SHP77 treated with DMSO at 0.1 percent for 48 hours (cell line): ENCODE data around the gene SEPTIN3.
"Not testable (repeated sequence)": the region's sequence is repeated elsewhere in the genome, so short reads cannot be mapped to it uniquely, and the experiment has no call there.

Experiments used
- DNase-seq: peaks from one replicate; lab custom pipeline; 2025; lab: John Stamatoyannopoulos, UW

Gene SEPTIN3

DNA sequence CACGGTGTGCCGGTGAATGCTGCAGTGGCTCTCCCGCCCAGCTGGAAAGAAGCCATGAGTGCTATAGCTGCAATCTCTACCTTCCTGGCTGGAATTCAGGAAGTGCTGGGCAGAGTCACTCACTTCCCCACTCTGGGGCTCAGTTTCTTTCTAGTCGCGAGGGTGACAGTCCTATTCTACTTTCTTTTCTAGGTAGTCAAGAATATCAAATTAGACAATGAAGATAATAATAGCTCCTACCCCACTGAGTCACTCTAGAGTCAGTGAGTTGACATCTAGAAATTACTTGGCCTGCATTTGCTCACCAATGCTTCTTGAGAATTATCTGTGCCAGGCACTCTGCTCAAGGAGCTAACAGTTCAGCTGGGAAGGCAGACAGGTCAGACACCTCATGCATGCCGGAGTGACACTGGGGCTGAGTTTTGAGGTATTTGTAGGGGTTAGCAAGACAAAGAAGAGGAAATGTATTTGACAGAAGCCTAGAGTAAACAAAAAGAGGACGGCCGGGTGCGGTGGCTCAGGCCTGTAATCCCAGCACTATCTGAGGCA lies 25.5 kb upstream of the SEPTIN3 start:
- no peak for DNase-seq

DNA sequence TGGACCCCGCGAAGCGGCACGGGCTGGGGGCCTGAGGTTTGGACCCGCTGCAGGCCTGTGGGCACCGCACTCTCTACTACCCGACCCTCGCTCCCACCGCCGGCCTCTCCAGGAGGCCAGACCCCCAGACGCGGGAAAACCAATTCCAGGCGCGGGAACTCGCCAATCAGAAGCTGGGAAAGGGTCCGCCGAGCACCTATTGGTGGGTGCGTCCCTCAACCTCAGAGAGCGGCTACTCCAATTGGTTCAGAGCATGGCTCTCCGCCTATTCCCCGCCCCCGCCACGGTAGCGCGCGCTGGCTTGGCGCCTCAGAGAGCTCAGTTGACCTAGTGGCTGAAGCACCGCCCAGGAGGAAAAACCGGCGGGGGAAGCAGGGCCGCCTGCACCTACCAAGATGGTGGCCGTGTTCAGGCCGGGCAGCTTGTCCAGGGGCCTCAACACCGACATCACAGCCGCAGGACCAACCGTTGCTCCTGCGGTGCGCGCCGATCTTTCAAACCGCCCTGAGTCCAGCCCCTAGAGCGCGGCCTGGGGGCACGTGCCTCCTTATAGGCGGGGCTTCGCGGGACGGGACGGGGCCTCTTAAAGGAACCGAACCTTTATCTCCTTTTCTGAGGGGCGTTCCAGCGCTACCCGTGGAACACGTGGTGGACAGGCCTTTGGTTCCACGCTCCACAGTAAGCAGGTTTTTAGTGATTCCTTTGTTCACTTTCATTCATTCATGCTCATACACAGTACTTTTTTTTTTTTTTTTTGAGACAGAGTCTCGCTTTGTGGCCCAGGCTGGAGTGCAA lies 22.4 kb upstream of the SEPTIN3 start, which contains the start of gene CENPM:
Gene CENPM (minus strand): TSS at position 524 of the 795 bp plus-strand sequence. CDS start 76 bp downstream, at position 448.
- DNase-seq: peak; percentile 95

DNA sequence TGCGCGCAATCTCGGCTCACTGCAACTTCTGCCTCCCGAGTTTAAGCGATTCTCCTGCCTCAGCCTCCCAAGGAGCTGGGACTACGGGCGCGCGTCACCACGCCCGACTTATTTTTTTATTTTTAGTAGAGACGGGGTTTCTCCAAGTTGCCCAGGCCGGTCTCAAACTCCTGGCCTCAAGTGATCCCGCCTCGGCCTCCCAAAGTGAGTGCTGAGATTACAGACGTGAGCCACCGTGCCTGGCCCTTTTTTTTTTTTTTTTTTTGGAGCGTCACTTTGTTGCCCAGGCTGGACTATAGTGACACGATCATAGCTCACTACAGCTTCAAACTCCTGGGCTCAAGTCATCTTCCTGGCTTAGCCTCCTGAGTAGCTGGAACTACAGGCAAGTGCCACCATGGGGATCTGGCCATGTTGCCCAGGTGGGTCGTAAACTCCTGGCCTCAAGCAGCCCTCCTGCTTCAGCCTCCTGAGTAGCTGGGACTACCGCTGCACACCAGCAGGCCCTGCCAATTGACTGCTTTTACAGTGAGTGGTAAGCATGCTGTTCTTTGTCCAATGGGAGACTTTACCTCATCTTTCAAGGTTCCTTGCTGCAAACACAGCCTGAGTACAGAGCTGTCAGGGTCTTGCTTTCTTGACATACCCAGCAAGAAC lies 21.7 kb upstream of the SEPTIN3 start:
- DNase-seq: no peak

DNA sequence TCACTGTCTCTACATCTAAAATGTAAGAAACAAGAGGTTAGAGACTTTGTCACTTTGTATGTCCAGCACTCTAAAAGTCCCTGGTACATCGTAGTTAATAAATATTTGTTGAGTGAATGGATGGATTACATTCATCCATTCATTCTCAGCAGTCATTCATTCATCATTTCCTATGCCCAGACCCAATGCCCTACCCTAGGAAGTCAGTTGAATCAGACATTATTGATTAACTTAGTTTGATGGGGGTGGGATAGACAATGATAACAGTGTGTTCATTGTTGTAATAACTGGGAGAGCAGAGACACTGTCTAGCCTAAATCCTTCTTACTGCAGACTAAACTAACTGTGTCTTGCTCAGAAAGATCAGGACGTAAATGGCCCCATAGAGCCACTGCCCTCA lies 21.1 kb upstream of the SEPTIN3 start:
- DNase-seq: no peak

DNA sequence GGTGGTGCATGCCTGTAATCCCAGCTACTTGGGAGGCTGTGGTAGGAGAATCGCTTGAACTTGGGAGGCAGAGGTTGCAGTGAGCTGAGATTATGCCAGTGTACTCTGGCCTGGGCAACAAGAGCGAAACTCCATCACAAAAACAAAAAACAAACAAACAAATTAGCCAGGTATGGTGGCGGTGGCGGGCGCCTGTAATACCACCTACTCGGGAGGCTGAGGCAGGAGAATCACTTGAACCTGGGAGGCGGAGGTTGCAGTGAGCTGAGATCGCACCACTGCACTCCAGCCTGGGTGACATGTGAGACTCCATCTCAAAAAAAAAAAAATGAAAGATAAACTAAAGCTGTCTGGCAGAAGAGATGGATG lies 20.3 kb upstream of the SEPTIN3 start:
- not testable (repeated sequence) for DNase-seq

DNA sequence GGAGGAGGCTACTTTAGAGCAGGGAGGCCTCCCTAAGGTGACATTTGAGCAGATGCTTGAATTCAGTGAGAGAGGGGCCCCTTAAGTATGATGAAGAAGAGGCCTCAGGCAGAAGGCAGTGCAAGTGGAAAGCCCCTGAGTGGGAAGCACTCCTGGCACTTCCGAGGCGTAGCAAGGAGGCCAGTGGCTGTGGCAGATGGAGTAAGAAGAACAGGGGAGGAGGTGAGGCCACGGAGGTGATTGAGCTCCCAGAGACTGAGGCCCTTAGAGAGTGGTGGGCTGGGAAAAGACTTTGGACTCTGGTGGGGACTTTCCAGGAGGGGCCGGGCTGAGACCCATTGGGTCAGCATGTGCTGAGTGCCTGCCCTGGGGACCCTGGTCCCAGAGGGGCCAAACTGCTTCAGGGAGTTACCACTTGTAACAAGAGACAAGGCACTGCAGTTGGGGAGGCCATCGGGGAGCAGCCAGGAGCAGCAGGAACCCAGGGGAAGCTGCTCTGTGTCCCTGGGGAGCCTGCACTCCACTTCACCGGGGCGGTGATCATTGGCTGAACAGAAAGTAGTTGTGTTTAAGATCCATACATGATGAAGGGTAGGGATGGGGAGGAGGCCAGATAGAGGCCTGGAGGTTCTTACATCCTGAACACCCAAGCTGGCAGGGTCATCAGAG lies 19.8 kb upstream of the SEPTIN3 start:
- no peak for DNase-seq

DNA sequence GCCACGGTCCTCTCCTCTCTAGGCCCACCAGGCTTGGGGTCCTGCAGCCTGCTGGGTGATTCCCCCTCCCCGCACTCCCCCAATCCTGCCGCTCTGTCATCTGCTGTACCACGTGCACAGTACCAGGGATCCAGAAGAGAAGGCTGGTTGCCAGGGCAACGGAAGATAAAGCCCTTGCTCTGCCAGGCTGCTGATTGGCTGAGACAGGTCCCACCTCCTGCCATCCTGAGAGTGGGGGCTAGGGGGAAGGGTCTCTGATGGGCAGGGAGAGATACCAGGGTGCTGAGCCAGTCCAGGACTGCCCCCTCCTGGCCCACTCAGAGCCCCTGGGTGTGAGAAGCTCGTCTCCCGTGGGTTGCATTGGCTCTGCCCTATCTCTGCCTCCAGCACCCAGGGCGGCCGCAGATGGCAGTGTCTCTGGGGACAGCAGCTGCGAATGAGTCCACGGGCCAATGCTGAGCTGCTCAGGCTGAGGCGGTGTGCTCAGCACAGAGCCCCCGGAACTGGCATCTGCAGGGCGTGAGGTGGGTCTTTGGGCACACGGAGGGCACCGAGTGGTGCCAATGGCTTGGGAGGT lies 17.3 kb upstream of the SEPTIN3 start, which contains the start of gene SMIM45:
Gene SMIM45 (plus strand): TSS at position 253 of the 577 bp plus-strand sequence.
- DNase-seq: no peak

DNA sequence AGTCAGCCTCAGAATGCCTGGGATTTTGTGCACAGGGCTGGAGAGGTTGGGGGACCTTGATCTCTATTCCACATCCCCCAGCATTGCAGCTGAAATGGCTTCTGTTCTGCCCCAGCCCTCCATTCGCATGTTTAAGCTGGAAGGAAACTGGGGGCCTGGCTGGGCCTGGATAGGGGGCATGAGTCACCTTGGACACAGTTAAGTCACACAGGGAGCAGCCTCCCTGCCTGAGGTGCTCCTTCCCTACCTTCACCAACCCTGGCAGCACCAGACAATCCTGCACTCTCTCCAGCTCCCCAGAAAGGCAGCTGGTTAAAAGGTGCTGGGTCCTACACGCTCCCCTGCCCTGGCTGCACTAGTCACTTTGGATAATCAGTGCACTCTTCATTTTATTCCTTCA lies 16.5 kb upstream of the SEPTIN3 start:
- no peak for DNase-seq

DNA sequence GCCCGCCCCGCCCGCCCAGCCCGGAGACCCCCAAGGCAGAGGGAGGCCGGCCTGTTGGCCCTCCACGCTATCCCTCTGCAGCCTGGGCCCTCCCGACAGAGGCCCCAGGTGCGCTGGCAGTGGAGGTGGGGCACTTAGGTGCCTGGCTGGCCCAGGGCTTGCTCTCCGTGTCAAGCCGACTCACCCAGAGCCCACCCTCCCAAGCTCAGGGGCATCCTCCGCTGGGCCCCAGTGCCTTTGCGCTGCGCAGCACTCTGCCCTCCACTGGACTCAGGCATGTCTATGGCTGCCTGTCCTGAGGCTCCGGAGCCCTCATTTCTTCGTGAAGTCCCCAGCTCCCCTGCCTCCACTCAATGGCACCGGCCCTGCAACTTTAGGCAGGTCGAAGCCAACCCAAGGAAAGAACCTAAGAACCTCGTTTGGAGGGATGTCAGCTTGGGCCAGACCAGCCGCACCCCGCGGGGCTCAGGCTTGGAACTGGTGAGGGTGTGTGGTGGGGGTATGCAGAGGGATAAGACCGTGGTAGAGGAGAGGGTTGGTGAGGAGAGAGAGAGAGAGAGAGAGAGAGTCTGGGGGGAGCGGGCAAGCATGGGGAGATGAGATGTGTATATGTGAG lies 11.2 kb upstream of the SEPTIN3 start:
- DNase-seq: no peak

DNA sequence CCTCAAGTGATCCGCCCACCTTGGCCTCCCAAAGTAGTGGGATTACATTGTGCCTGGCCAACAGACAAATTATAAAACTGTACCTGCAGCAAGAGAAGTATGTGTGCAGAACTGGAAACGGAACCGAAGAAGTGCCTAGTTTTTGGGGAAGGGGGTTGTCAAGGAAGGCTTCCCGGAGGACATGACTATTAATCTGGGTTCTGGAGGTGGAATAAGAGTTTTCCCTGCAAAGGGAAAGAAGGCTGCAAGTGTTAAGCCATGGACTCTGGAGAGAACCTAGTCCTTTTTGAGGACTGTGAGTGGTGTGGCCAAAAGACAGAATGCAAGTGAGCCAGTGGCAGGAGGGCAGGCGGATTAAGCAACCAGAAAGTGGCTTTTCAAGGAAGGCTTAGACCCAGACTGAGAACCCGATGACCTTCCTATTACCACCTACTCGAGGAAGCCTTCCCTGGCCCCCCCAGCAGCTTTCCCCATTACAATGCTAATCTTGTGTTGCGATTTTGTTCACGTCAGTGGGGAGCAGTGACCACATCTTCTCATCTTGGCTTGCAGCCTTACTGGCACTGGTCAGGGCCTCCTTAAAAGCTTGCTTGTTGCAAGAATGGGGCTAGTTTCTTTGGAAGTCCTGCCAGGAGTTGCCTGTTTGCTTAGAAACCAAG lies 5.7 kb upstream of the SEPTIN3 start:
- no peak for DNase-seq

DNA sequence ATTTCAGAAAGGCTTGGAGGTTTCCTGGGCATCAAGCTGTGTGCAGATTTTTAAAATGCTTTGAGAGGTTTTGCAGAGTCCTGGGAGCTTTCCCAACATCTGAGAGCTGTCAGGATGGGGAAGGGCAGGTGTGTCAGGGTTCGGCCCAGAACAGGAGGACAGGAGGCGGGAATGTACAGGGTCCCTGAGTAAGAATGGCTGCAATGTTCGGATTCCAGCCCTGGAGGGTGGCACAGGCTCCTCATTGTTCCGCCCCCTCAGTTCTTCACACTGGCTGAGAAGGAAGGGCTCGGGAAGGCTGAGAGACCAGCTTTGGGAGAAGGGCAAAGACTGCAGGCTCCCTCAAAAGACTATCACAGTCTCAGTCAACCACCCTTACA lies 5.1 kb upstream of the SEPTIN3 start:
- no peak for DNase-seq

DNA sequence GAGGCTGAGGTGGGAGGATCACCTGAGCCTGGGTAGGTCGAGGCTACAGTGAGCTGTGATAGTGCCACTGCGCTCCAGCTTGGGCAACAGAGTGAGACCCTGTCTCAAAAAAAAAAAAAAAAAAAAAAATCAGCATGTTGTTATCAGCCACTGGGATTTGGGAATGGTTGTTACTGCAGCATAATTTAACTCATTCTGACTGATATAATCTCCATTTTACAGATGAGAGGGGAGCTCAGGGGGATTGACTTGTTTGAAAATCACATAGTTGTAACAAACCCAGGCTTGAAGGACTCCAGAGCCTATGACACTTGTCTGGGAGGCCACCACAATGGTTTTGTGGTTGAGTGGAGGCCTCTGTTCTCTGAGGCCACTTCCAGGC lies 3.0 kb upstream of the SEPTIN3 start:
- no peak for DNase-seq

DNA sequence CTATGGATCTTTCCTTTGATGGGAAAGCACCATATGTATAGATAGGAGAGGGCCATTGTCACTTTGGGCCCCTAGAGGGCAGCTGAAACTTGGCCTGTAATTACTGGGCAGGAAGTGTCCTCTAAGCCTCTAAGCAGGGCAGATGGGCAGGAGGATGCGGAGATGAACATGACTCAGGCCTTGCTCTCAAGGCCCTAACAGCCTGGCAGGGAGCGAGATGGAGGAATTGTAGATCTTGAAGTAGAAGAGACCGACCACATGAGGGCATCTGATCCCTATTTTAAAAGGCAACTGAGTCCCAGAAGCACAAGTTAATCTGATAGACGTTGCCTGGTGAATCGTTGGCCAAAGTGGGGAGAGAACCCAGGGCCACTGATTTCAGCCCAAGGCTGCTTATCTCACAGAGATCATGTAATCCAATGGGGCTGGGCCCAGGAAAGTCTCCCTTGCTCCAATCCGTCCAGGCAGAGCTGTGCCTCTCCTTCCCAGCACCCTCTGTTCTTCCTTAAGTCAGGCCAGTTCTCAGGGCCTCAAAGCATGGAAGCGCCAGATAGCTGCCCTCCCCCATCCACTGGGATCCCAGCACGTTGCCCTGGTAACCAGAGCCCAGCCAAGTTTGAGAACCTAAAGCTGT lies 2.5 kb upstream of the SEPTIN3 start:
- DNase-seq: peak; percentile 74

DNA sequence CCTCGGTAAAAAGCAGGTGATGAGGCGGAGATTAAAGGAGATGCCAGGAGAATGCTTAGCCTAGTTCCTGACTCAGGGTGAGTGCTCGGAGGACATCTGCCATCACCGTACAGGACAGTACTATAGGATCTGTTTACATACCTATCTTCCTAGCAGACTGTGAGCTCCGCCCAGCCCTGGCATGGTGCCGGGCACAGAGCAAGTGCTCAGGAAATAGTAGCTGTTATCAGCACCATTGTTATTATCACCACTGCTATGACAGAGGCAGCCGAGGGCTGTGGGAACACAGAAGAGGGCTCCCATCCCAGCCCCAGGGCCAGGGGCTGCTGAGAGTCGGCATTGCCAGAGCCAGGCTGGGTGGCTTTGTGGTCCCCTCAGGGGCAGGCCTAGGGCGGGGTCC lies 642 bp upstream of the SEPTIN3 start:
- peak; percentile 71 for DNase-seq

DNA sequence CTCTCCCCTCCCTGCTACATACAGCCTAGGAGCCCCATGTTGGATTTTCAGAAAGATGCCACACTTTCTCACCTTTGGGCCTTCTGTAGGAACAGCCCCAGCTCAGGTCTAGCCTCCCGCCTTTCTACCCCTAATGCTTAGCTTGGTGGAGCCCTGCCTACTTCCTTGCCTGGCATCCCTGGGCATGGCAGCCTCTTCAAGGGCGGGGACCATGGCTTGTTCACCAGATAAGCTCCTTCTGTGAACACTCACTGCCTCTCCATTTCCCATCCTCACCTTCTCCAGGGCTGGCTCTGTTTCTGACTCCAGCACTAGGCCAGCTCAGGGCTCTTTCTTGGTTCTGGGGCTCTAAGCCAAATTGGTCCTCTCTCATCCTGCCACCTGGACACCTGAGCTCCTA lies 1.4 kb downstream of the SEPTIN3 start:
- no peak for DNase-seq

DNA sequence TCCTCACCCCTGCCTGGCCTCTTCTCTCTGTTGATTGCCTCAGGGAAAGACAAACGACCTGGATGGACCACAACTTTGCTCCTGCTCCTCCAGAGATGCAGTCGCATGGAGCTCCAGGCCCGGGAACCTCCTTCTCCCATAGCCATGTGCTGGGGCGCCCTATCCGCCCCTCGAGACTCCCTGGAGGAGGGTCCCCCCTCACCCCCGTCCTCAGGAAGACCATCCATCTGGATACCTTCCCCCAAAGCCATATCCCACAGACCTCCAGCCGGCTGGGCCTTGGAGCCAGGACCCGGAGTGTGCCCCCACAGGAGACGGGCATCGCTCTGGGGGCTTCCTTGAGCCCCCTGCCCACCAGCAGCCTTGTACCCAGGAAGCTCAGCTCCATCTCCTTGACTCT lies 2.2 kb downstream of the SEPTIN3 start:
- no peak for DNase-seq

DNA sequence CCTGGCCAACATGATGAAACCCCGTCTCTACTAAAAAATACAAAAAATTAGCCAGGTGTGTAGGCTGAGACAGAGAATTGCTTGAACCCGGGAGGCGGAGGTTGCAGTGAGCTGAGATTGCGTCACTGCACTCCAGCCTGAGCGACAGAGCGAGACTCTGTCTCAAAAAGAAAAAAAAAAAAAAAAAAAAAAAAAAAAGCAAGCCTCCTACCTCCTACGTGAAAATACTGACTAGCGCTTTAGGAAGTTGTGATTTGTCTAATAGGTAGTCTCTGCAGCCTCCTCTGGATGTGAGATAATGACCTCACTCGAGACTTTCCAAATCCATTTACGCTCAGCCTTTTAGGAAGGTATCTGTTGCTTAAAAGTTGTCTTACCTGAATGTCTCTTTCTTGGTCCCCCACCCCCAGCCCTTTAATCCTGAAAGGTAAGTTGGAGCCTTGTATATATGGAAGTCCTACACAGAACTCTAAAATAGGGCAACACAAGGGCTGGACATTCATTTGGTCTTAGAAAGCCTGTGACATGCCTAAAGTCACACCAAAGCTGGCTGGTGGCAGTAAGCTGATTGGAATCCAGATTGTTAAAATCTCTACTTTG lies 5.5 kb downstream of the SEPTIN3 start:
- no peak for DNase-seq

DNA sequence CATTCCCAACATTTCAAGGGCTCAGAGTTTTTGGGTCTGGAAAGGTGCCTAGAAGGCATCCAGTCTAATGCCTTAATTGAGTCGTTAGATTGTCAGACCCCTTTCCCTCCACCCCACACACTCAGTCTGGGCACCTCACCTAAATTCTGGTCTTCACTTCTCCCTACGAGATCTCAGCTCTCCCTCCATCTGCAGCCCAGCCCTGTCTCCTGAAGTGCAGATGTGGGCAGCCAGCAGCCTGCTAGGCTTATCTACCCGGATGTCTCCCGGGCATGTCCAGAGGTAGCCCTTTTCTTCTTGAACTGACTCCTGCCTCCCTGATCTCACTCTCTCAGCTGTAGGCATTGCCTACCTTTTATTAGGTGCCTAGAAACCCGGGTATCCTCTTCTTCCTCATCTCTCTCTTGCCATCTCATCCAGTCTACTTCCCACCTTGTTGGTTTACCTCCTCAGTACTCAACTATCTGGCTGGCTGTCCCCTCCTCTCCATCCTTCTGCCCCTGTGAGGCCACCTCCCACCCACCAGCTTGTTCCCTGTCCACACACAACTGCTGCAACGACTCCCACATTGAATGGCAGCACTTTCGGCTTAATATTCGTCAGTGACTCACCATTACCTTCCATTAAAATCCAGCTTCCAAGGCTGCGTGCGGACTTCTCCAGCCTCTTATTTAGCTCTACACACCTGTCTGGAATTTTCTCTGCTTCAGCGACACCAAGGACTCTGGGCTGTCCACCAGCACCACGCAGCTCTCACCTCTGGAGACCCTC lies 6.2 kb downstream of the SEPTIN3 start:
- no peak for DNase-seq

DNA sequence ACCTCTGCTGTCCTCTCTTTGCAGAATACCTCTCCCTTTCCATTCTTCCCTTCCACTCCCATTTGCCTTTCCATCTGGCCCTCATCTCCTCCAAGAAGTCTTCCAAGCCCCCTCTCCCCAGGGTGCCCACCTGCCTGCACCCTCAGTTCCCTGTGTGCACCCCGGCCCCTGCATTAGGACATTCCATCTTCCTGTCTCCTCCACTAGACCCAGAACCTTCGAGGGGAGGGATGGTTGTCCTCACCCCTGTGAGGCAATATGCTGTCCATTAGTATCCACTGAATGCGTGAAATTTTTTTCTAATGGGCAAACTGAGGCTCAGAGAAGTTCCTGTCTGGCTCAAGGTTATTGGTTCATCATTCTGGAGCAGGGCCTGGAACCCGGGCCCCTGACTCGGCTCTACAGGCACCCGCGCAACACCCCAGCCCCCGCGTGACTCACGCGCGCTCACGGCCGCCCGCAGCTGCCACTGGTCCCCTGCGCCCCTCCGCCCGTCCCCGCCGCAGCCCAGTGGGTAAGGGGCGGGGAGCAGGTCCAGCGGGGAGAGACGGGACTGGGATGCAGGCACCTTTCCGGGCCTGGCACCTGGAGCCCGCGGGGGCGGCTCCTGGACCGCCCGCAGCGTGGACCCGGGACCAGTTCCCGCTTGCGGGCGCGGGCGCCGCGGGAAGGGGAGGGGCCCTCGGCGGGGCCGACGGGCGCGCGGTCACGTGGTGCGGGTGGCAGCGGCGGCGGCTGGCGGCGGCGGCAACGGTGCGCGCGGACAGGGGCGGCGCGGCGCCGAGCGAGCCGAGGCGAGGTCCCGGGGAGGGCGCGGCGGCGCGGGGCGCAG lies 7.0 kb downstream of the SEPTIN3 start:
- no peak for DNase-seq
